IMR-90 (cell line): ENCODE results near the gene TULP4. TPM values are rescaled to one million over a fixed set of nuclear protein-coding genes. Genes with fewer than 3 reads are reported as not detected.

Experiments
- ATAC-seq: fragments of 200-7000 bp; cut with Tn5 transposase; 2 replicates; pipeline ENCODE4 v1.9.1; 2020; ENCODE audit warnings: low read depth, mild to moderate bottlenecking, moderate library complexity
- BruUV-seq: library from RNA; stranded (reverse); fragments of 400-500 nt; replicated peaks from 2 replicates; lab custom pipeline; 2021; lab: Mats Ljungman, UMichigan
- CTCF ChIA-PET: fragments of 300-600 bp; formaldehyde crosslinking; extraction: SDS; loops from one replicate; lab custom pipeline; 2021; ENCODE audit warnings: antibody characterized with exemption; lab: Yijun Ruan, JAX
- POLR2A ChIA-PET: fragments of 300-600 bp; sonication (Branson Sonifier 250); formaldehyde crosslinking; loops from one replicate; lab custom pipeline; 2022; ENCODE audit warnings: antibody characterized with exemption; ENCODE audit not compliant: unreplicated experiment; lab: Charles Lee
- DNase-seq: peaks from one replicate; pipeline ENCODE4 v3.0.0; 2013
- H2AFZ ChIP-seq: replicated peaks from 2 replicates; pipeline ENCODE3; 2013; ENCODE audit warnings: low read length, mild to moderate bottlenecking; ENCODE audit not compliant: poor library complexity
- H2AK5ac ChIP-seq: 2 replicates; pipeline ENCODE4 v1.6.1; 2013; ENCODE audit warnings: low read depth, low read length, inconsistent platforms
- H2AK9ac ChIP-seq: replicated peaks from 2 replicates; pipeline ENCODE3; 2013; ENCODE audit warnings: mild to moderate bottlenecking, low read depth, low read length, moderate library complexity; ENCODE audit not compliant: poor library complexity
- H2BK120ac ChIP-seq: 2 replicates; pipeline ENCODE4 v1.6.1; 2013; ENCODE audit warnings: low read depth, low read length, inconsistent platforms
- H2BK15ac ChIP-seq: 3 replicates; pipeline ENCODE4 v1.6.1; 2013; ENCODE audit warnings: low read depth, low read length, inconsistent platforms
- H2BK20ac ChIP-seq: 2 replicates; pipeline ENCODE4 v1.6.1; 2013; ENCODE audit warnings: low read depth, mild to moderate bottlenecking, inconsistent platforms, low read length, moderate library complexity
- H2BK5ac ChIP-seq: 2 replicates; pipeline ENCODE4 v1.6.1; 2013; ENCODE audit warnings: mild to moderate bottlenecking, low read depth, low read length, inconsistent platforms; ENCODE audit not compliant: poor library complexity, severe bottlenecking
- H3K14ac ChIP-seq: replicated peaks from 2 replicates; pipeline ENCODE4 v1.6.1; 2013; ENCODE audit warnings: low read depth, low read length, inconsistent platforms
- H3K18ac ChIP-seq: 2 replicates; pipeline ENCODE4 v1.6.1; 2013; ENCODE audit warnings: low read depth, low read length, control low read depth
- H3K23ac ChIP-seq: 2 replicates; pipeline ENCODE4 v1.6.1; 2013; ENCODE audit warnings: low read depth, low read length, inconsistent platforms
- H3K27ac ChIP-seq: 2 replicates; pipeline ENCODE4 v1.5.1; 2013; ENCODE audit warnings: mild to moderate bottlenecking, control low read depth, low read length; ENCODE audit not compliant: insufficient read depth
- H3K27me3 ChIP-seq: 2 replicates; pipeline ENCODE4 v1.6.1; 2013; ENCODE audit warnings: low read length; ENCODE audit not compliant: control insufficient read depth, insufficient read depth
- H3K36me3 ChIP-seq: 2 replicates; pipeline ENCODE4 v1.6.1; 2013; ENCODE audit warnings: low read length, mixed read lengths; ENCODE audit not compliant: control insufficient read depth, insufficient read depth
- H3K4ac ChIP-seq: 2 replicates; pipeline ENCODE4 v1.6.1; 2013; ENCODE audit warnings: low read depth, low read length, inconsistent platforms
- H3K4me1 ChIP-seq: 2 replicates; pipeline ENCODE4 v1.6.1; 2013; ENCODE audit warnings: low read length, mixed read lengths; ENCODE audit not compliant: control insufficient read depth, insufficient read depth
- H3K4me2 ChIP-seq: 2 replicates; pipeline ENCODE4 v1.6.1; 2013; ENCODE audit warnings: low read depth, mild to moderate bottlenecking, control low read depth, low read length, moderate library complexity
- H3K4me3 ChIP-seq: 2 replicates; pipeline ENCODE4 v1.5.1; 2013; ENCODE audit warnings: low read depth, mild to moderate bottlenecking, control low read depth, low read length, moderate library complexity; ENCODE audit not compliant: insufficient read depth
- H3K56ac ChIP-seq: 2 replicates; pipeline ENCODE4 v1.6.1; 2013; ENCODE audit warnings: low read length, inconsistent platforms; ENCODE audit not compliant: insufficient read depth; ENCODE audit errors: extremely low read depth
- H3K79me1 ChIP-seq, 2 experiments: 2 replicates each; pipeline ENCODE4 v1.6.1; 2013; ENCODE audit warnings: low read length in 2 of 2, inconsistent platforms in 1 of 2, low read depth in 1 of 2
- H3K9ac ChIP-seq: 2 replicates; pipeline ENCODE4 v1.6.1; 2013; ENCODE audit warnings: low read depth, low read length, control low read depth
- H3K9me1 ChIP-seq: 2 replicates; pipeline ENCODE4 v1.6.1; 2013; ENCODE audit warnings: low read length, inconsistent platforms; ENCODE audit not compliant: insufficient read depth
- H3K9me3 ChIP-seq: 2 replicates; pipeline ENCODE4 v1.6.1; 2013; ENCODE audit warnings: low read length; ENCODE audit not compliant: control insufficient read depth, insufficient read depth
- H4K20me1 ChIP-seq: 2 replicates; pipeline ENCODE4 v1.6.1; 2013; ENCODE audit warnings: low read length, inconsistent platforms; ENCODE audit not compliant: insufficient read depth
- H4K5ac ChIP-seq: 2 replicates; pipeline ENCODE4 v1.6.1; 2013; ENCODE audit warnings: mild to moderate bottlenecking, low read depth, low read length, control low read depth
- H4K8ac ChIP-seq, 2 experiments: 2 replicates each; pipeline ENCODE4 v1.6.1; 2013; ENCODE audit warnings: low read depth in 2 of 2, low read length in 2 of 2, control low read depth in 1 of 2, inconsistent platforms in 1 of 2
- H4K91ac ChIP-seq: 2 replicates; pipeline ENCODE4 v1.6.1; 2013; ENCODE audit warnings: low read depth, low read length, inconsistent platforms; ENCODE audit not compliant: insufficient read depth
- BHLHE40 ChIP-seq: fragments of 150-350 bp; IDR thresholded peaks from 2 replicates; pipeline ENCODE4 v1.6.1; 2016; ENCODE audit warnings: mild to moderate bottlenecking, low read depth, low read length
- CEBPB ChIP-seq: IDR thresholded peaks from 2 replicates; pipeline ENCODE4 v1.6.1; 2012; ENCODE audit warnings: low read depth, low read length, improper control_type of control experiment
- FOS ChIP-seq: fragments of 150-350 bp; IDR thresholded peaks from 2 replicates; pipeline ENCODE4 v1.6.1; 2016; ENCODE audit warnings: low read depth, low read length
- MAFK ChIP-seq: IDR thresholded peaks from 2 replicates; pipeline ENCODE4 v1.6.1; 2012; ENCODE audit warnings: low read depth, low read length, improper control_type of control experiment
- MAZ ChIP-seq: IDR thresholded peaks from 2 replicates; pipeline ENCODE4 v1.6.1; 2012; ENCODE audit warnings: low read depth, mild to moderate bottlenecking, low read length, improper control_type of control experiment, moderate library complexity, borderline replicate concordance
- POLR2A ChIP-seq: IDR thresholded peaks from 2 replicates; pipeline ENCODE4 v1.6.1; 2012; ENCODE audit warnings: mild to moderate bottlenecking, low read depth, low read length
- RAD21 ChIP-seq: IDR thresholded peaks from 2 replicates; pipeline ENCODE4 v1.6.1; 2012; ENCODE audit warnings: low read length, improper control_type of control experiment
- RCOR1 ChIP-seq: IDR thresholded peaks from 2 replicates; pipeline ENCODE4 v1.6.1; 2012; ENCODE audit warnings: mild to moderate bottlenecking, low read length, improper control_type of control experiment; ENCODE audit not compliant: insufficient replicate concordance
- RFX5 ChIP-seq: IDR thresholded peaks from 2 replicates; pipeline ENCODE4 v1.8.0; 2012; ENCODE audit warnings: low read depth, mild to moderate bottlenecking, low read length, moderate library complexity
- WGBS, 2 experiments: methylation state at CpG; one replicate each; pipeline versions ENCODE4 v1.1.5 to v1.1.7; 2013; ENCODE audit warnings: missing lambda C conversion rate in 2 of 2; ENCODE audit not compliant: insufficient read length in 1 of 2; ENCODE audit errors: extremely low coverage in 2 of 2; 5-methylcytosine and 5-hydroxymethylcytosine counted together
- dilution Hi-C: fragments of 300-500 bp; cut with HindIII; formaldehyde crosslinking; loops from one replicate; pipeline ENCODE4 v1.14.3; 2018; ENCODE audit warnings: low sequenced_read_pairs; ENCODE audit not compliant: unreplicated experiment
- in situ Hi-C: fragments of 300-500 bp; cut with MboI; formaldehyde crosslinking; loops from 3 replicates; pipeline ENCODE4 v1.14.3; 2019; ENCODE audit warnings: low sequenced_read_pairs, inconsistent platforms, mixed read lengths
- intact Hi-C: fragments of 100-400 bp; cut with micrococcal nuclease; formaldehyde crosslinking; loops from 2 replicates; pipeline ENCODE4 v1.10.0; 2022
- polyA plus RNA-seq, 3 experiments: library from polyadenylated mRNA; depleted of rRNA; stranded (reverse); fragments of >200 nt; gene quantifications; 2 replicates each; pipeline ENCODE4 v1.2.3, GENCODE V29; 2012; ENCODE audit warnings: low replicate concordance in 1 of 3
- total RNA-seq: library from RNA; depleted of rRNA; stranded (reverse); fragments of >200 nt; gene quantifications from 2 replicates; pipeline ENCODE4 v1.2.3, GENCODE V29; 2012
- TF ChIP-seq, protein P1 (sequence below): fragments of 150-350 bp; IDR thresholded peaks from 2 replicates; pipeline ENCODE4 v1.6.1; 2017; ENCODE audit warnings: mild to moderate bottlenecking, antibody characterized with exemption, low read length, low read depth
- TF ChIP-seq, protein P2 (sequence below): fragments of 150-350 bp; IDR thresholded peaks from 2 replicates; pipeline ENCODE4 v1.6.1; 2016; ENCODE audit warnings: low read depth, mild to moderate bottlenecking, low read length, moderate library complexity, borderline replicate concordance

Gene TULP4
- total and polyA plus RNA-seq, 2 of the 4 experiments (the other 2 are of a cell fraction), result 8.1 to 30.6 TPM

DNA sequence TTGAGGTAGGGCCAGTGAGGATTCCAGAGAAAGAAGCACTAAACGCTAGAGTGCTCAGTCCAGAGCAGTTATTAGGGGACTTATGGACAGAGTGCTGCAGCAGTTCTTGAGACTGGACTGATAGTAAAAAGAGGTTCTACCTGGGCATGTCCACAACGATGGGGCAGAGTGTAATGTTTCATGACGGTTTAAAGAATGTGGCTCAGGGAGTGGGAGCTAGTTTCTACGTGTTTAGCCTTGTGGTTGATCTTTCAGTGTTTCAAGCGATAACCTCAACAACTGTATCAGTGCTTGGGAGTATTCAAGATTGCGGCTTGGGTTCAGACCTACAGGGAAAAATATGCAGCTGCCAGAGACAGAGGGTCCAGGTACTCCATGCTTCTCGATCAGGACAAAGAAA lies 67.1 kb downstream of the TULP4 start:
- H2BK20ac ChIP-seq, result no peak overlapping the region
- H3K18ac ChIP-seq, result no peak overlapping the region
- H2AFZ ChIP-seq, result no peak overlapping the region
- no peak overlapping the region for H3K14ac ChIP-seq
- no peak overlapping the region for H3K27ac ChIP-seq
- H3K9me1 ChIP-seq, result peaks cover 5% of the 10 kb centered on the region; the same call in 1 of the 2 replicates
- no peak for ATAC-seq
- H2BK15ac ChIP-seq, result no peak overlapping the region
- dilution Hi-C loops (no loop called here), intact Hi-C loops (no loop called here), in situ Hi-C loops (no loop called here)
- 94% methylated on average over 3 of the region's 7 CpGs; no CpG with 5 or more reads in 1 of the 2 experiments for WGBS, 2 experiments
- H3K27me3 ChIP-seq, result no peaks in the 10 kb centered on the region
- TF ChIP-seq RCOR1, result no peak
- TF ChIP-seq BHLHE40, result no peak
- no peak for TF ChIP-seq FOS
- TF ChIP-seq RFX5, result no peak
- TF ChIP-seq MAFK, result no peak
- no peak for TF ChIP-seq CEBPB
- no peak for TF ChIP-seq MAZ
- TF ChIP-seq, protein P1, sequence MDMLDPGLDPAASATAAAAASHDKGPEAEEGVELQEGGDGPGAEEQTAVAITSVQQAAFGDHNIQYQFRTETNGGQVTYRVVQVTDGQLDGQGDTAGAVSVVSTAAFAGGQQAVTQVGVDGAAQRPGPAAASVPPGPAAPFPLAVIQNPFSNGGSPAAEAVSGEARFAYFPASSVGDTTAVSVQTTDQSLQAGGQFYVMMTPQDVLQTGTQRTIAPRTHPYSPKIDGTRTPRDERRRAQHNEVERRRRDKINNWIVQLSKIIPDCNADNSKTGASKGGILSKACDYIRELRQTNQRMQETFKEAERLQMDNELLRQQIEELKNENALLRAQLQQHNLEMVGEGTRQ, result no peak
- TF ChIP-seq, protein P2, sequence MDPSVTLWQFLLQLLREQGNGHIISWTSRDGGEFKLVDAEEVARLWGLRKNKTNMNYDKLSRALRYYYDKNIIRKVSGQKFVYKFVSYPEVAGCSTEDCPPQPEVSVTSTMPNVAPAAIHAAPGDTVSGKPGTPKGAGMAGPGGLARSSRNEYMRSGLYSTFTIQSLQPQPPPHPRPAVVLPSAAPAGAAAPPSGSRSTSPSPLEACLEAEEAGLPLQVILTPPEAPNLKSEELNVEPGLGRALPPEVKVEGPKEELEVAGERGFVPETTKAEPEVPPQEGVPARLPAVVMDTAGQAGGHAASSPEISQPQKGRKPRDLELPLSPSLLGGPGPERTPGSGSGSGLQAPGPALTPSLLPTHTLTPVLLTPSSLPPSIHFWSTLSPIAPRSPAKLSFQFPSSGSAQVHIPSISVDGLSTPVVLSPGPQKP, result no peak
- TF ChIP-seq RAD21, result no peak
- TF ChIP-seq POLR2A, result no peak
- no peak for DNase-seq
- POLR2A ChIA-PET, result no interaction called here
- no peak overlapping the region for H2AK5ac ChIP-seq
- no TSS peak for BruUV-seq
- no peak overlapping the region for H3K9ac ChIP-seq
- no peak overlapping the region for H3K56ac ChIP-seq
- H3K36me3 ChIP-seq, result no peaks in the 10 kb centered on the region
- no peak overlapping the region for H3K4me3 ChIP-seq
- H4K5ac ChIP-seq, result no peak overlapping the region
- H3K4ac ChIP-seq, result no peak overlapping the region
- H2BK5ac ChIP-seq, result no peak overlapping the region
- H2AK9ac ChIP-seq, result no peak overlapping the region
- H4K91ac ChIP-seq, result no peak overlapping the region
- no peaks in the 10 kb centered on the region for H3K9me3 ChIP-seq
- CTCF ChIA-PET, result no interaction called here
- H3K4me2 ChIP-seq, result no peak overlapping the region
- H3K23ac ChIP-seq, result no peak overlapping the region
- peaks cover 7% of the 10 kb centered on the region; the same call in 1 of the 2 replicates for H4K20me1 ChIP-seq
- H2BK120ac ChIP-seq, result no peak overlapping the region
- H3K79me1 ChIP-seq, result peaks cover 13 to 47% of the 10 kb centered on the region in 2 experiments; a peak in 3 of 4 replicates
- peaks cover 7% of the 10 kb centered on the region; the same call in 1 of the 2 replicates for H3K4me1 ChIP-seq
- no peak overlapping the region for H4K8ac ChIP-seq
